Activated T-cell treated with anti-CD3 and anti-CD28 coated beads, Interleukin-2, amount 50 U/mL, for 24 hours (primary cell): ENCODE data around the gene GAS6.
A peak's percentile ranks its signal among the peaks of the same experiment; 100 is the strongest.

Experiments used
- DNase-seq: peaks from one replicate; pipeline ENCODE4 v3.0.0-alpha.2; 2020
- H3K27ac Mint-ChIP-seq: 2 replicates; pipeline ENCODE4 v1.8.0; 2020; ENCODE audit warnings: mild to moderate bottlenecking, mixed read lengths
- H3K27me3 Mint-ChIP-seq: 2 replicates; pipeline ENCODE4 v1.8.0; 2020; ENCODE audit warnings: mixed read lengths
- H3K36me3 Mint-ChIP-seq: 2 replicates; pipeline ENCODE4 v1.8.0; 2020; ENCODE audit warnings: low read depth, mixed read lengths
- H3K4me1 Mint-ChIP-seq: 2 replicates; pipeline ENCODE4 v1.8.0; 2020; ENCODE audit warnings: low read depth, mixed read lengths
- H3K4me3 Mint-ChIP-seq: 2 replicates; pipeline ENCODE4 v1.8.0; 2020; ENCODE audit warnings: mild to moderate bottlenecking, moderate library complexity, mixed read lengths
- H3K9me3 Mint-ChIP-seq: 2 replicates; pipeline ENCODE4 v1.8.0; 2020; ENCODE audit warnings: mixed read lengths

The GAS6 gene

GRCh38 chr13:113854238-113855011 lies 9.5 kb downstream of the GAS6 start:
- H3K27ac Mint-ChIP-seq, result no peak overlapping the region
- H3K4me3 Mint-ChIP-seq, result no peak overlapping the region

GRCh38 chr13:113853518-113854237 lies 10.2 kb downstream of the GAS6 start:
- Mint-ChIP-seq H3K27ac (no peak overlapping the region), H3K27me3 (peaks cover 24% of the 10 kb centered on the region), H3K4me3 (no peak overlapping the region), H3K36me3 (no peaks in the 10 kb centered on the region), H3K9me3 (no peaks in the 10 kb centered on the region), H3K4me1 (peaks cover 16% of the 10 kb centered on the region)
- DNase-seq, result peak; percentile 28

More at GRCh38 chr13:113854238-113855011, 9.5 kb downstream of the GAS6 start:
- Mint-ChIP-seq H3K27me3 (peaks cover 24% of the 10 kb centered on the region), H3K4me1 (peaks cover 16% of the 10 kb centered on the region), H3K36me3 (no peaks in the 10 kb centered on the region), H3K9me3 (peaks cover 7% of the 10 kb centered on the region)
- DNase-seq, result peak; percentile 39

- Mint-ChIP-seq H3K9me3 (no peaks in the 10 kb centered on the region), H3K36me3 (no peaks in the 10 kb centered on the region), H3K4me1 (peaks cover 16% of the 10 kb centered on the region), H3K27me3 (peaks cover 24% of the 10 kb centered on the region), H3K4me3 (no peak overlapping the region), H3K27ac (no peak overlapping the region)
- DNase-seq, result peak; percentile 26
Observed at GRCh38 chr13:113852536-113853517, 11.0 kb downstream of the GAS6 start.

GRCh38 chr13:113851826-113852535 lies 11.9 kb downstream of the GAS6 start:
- Mint-ChIP-seq H3K4me1 (peaks cover 16% of the 10 kb centered on the region), H3K9me3 (no peaks in the 10 kb centered on the region), H3K4me3 (no peak overlapping the region), H3K27ac (no peak overlapping the region), H3K27me3 (peaks cover 24% of the 10 kb centered on the region), H3K36me3 (no peaks in the 10 kb centered on the region)
- DNase-seq, result peak; percentile 27

DNA sequence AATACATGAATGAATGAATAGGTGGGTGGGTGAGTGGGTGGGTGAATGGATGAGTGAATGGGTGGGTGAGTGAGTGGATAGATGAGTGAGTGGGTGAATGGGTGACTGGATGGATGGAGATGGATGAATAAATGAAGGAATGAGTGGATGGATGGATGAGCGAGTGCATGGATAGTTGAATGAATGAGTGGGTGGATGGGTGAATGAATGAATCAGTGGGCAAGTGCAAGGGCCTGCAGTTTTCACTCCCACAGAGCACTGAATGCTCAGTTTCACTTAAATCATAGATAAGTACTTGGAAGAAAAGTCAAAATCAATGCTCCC lies 12.4 kb downstream of the GAS6 start:
- no peaks in the 10 kb centered on the region for H3K36me3 Mint-ChIP-seq
- H3K9me3 Mint-ChIP-seq, result no peaks in the 10 kb centered on the region
- no peak overlapping the region for H3K27ac Mint-ChIP-seq
- peaks cover 21% of the 10 kb centered on the region for H3K4me1 Mint-ChIP-seq
- no peak overlapping the region for H3K4me3 Mint-ChIP-seq
- peaks cover 24% of the 10 kb centered on the region for H3K27me3 Mint-ChIP-seq
- DNase-seq, result peak; percentile 5

GRCh38 chr13:113850722-113851479 lies 13.0 kb downstream of the GAS6 start:
- no peaks in the 10 kb centered on the region for H3K36me3 Mint-ChIP-seq
- H3K4me3 Mint-ChIP-seq, result no peak overlapping the region
- H3K27me3 Mint-ChIP-seq, result peaks cover 20% of the 10 kb centered on the region
- H3K9me3 Mint-ChIP-seq, result no peaks in the 10 kb centered on the region
- no peak for DNase-seq
- no peak overlapping the region for H3K27ac Mint-ChIP-seq
- peaks cover 27% of the 10 kb centered on the region for H3K4me1 Mint-ChIP-seq

GRCh38 chr13:113849981-113850721 lies 13.7 kb downstream of the GAS6 start:
- no peaks in the 10 kb centered on the region for H3K36me3 Mint-ChIP-seq
- peaks cover 32% of the 10 kb centered on the region for H3K4me1 Mint-ChIP-seq
- H3K27ac Mint-ChIP-seq, result no peak overlapping the region
- no peaks in the 10 kb centered on the region for H3K9me3 Mint-ChIP-seq
- no peak overlapping the region for H3K4me3 Mint-ChIP-seq
- H3K27me3 Mint-ChIP-seq, result peaks cover 20% of the 10 kb centered on the region
- peak; percentile 24 for DNase-seq

DNA sequence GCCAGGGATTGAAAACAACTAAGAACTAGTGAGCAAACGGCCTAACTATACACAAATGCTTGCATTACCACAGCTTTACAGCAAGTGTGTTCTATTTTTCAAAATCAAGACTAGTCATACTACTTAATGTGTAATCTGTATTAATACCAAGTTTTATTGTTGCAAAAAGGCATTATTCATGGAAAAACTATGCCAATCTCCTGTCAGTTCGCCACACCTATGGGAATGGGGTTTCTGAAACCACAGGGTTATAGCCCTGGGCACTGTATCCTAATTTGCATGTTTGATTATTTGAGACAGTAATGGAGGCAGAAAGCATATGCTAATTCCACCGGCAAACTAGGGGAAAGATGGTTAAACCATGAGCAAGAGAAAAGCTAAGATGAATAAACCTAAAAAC lies 14.3 kb downstream of the GAS6 start:
- Mint-ChIP-seq H3K4me1 (peaks cover 28% of the 10 kb centered on the region), H3K4me3 (no peak overlapping the region), H3K36me3 (no peaks in the 10 kb centered on the region), H3K27me3 (peaks cover 15% of the 10 kb centered on the region), H3K27ac (no peak overlapping the region), H3K9me3 (no peaks in the 10 kb centered on the region)
- DNase-seq, result no peak

- H3K4me1 Mint-ChIP-seq, result peaks cover 24% of the 10 kb centered on the region
- no peak overlapping the region for H3K4me3 Mint-ChIP-seq
- no peak overlapping the region for H3K27ac Mint-ChIP-seq
- peaks cover 6% of the 10 kb centered on the region for H3K27me3 Mint-ChIP-seq
- H3K36me3 Mint-ChIP-seq, result no peaks in the 10 kb centered on the region
- peak; percentile 25 for DNase-seq
- H3K9me3 Mint-ChIP-seq, result no peaks in the 10 kb centered on the region
Observed at GRCh38 chr13:113848431-113849260, 15.2 kb downstream of the GAS6 start.

DNA sequence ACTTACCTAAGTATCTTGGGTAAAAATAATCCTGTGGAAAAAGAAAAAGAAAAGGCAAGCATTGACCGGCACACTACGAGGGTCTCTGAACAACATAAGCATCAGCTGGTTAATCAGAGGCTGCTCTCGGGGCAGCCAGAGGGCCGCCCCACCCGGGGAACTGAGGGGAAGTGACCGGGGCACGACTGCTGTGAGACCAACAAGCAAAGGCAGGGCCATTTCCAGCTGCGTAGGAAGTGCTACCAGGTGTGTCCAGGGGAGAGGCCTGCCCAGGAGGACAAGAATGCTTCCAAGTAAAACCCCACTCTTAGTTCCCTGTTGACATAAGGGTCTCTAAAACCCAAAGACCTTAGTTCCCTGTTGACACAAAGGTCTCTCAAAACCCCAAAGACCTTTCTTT lies 15.9 kb downstream of the GAS6 start:
- no peaks in the 10 kb centered on the region for H3K36me3 Mint-ChIP-seq
- no peak overlapping the region for H3K4me3 Mint-ChIP-seq
- peaks cover 22% of the 10 kb centered on the region for H3K4me1 Mint-ChIP-seq
- H3K27ac Mint-ChIP-seq, result no peak overlapping the region
- no peaks in the 10 kb centered on the region for H3K9me3 Mint-ChIP-seq
- no peaks in the 10 kb centered on the region for H3K27me3 Mint-ChIP-seq
- peak; percentile 22 for DNase-seq

DNA sequence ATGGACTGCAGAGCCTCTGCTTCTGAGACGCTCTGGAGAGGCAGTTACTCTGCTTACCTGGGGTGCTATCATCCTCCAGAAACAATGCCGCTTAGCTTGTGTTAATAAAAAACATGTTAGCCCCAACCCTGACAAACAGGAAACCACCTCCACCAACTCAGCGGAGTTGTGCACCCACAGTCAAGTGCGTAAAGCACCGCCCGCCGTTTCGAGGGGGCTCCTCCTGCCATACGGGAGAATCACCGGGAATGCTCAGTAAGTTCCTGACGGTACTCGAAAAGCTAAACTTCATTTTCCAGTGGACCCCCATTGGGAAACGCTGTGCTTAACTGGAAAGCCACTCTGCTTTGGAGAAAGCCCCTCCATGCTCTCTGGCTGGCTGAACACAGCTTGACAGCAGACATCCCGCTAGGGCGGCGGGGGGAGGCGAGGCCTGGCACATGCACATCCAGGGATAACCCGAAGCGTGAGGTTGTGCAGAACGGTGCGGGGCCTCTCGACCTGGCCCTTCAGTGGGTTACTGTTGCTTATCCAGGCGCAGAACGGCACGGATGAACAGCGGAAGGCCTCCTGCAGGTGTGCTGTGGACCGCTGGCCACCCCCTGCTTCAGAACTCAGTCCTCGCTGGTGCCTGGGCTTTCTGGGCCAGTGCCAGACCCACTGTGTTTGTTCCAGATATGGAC lies 17.1 kb downstream of the GAS6 start:
- no peak overlapping the region for H3K4me3 Mint-ChIP-seq
- no peak for DNase-seq
- peak overlapping the region; percentile 18 for H3K27ac Mint-ChIP-seq
- H3K9me3 Mint-ChIP-seq, result no peaks in the 10 kb centered on the region
- no peaks in the 10 kb centered on the region for H3K36me3 Mint-ChIP-seq
- H3K4me1 Mint-ChIP-seq, result peaks cover 25% of the 10 kb centered on the region
- H3K27me3 Mint-ChIP-seq, result no peaks in the 10 kb centered on the region
